DOHH2 (cell line): ENCODE results near the gene UBE2L3.
"Not testable (repeated sequence)": the region's sequence is repeated elsewhere in the genome, so short reads cannot be mapped to it uniquely, and the experiment has no call there.

Source experiments
- CTCF ChIP-seq: fragments of 200-600 bp; sonication (generic); IDR thresholded peaks from one replicate; pipeline ENCODE4 v1.5.1; 2014; ENCODE audit warnings: antibody characterized with exemption, mild to moderate bottlenecking, low read depth, low read length; ENCODE audit not compliant: poor library complexity, severe bottlenecking
- EZH2phosphoT487 ChIP-seq: fragments of 200-600 bp; sonication (generic); IDR thresholded peaks from 2 replicates; pipeline ENCODE4 v1.6.1; 2017; ENCODE audit warnings: borderline replicate concordance, mild to moderate bottlenecking, antibody characterized with exemption, low read length, moderate library complexity, mixed read lengths

- not testable (repeated sequence) for TF ChIP-seq CTCF, EZH2phosphoT487
These were observed 18.0 kb upstream of the UBE2L3 start for GRCh38 chr22:21549558-21549957.
